GM19240 (cell line): Measurements from ENCODE around the gene LCN9.

Source experiments
- DNase-seq: peaks from one replicate; pipeline ENCODE4 v3.0.0; 2011; ENCODE audit warnings: low spot score; ENCODE audit not compliant: insufficient read length

The LCN9 gene

GRCh38 chr9:135696446-135696845 lies 33.3 kb downstream of the LCN9 start:
- DNase-seq: no peak

GRCh38 chr9:135697226-135697625 lies 34.1 kb downstream of the LCN9 start:
- DNase-seq: no peak

- DNase-seq: no peak
These were observed 35.1 kb downstream of the LCN9 start for GRCh38 chr9:135698236-135698635.

- DNase-seq: no peak
These were observed 35.7 kb downstream of the LCN9 start for GRCh38 chr9:135698767-135699166.

- no peak for DNase-seq
These were observed 36.3 kb downstream of the LCN9 start, which contains the start of gene SOHLH1 for GRCh38 chr9:135699440-135699839. Gene SOHLH1 (minus strand): TSS chr9:135699481. CDS start chr9:135699467, 14 bp downstream.

GRCh38 chr9:135700525-135700924 lies 37.4 kb downstream of the LCN9 start:
- DNase-seq: no peak

GRCh38 chr9:135701067-135701958 lies 38.2 kb downstream of the LCN9 start:
- DNase-seq: peak; percentile 23

- DNase-seq: peak; percentile 70
These were observed 39.0 kb downstream of the LCN9 start, which contains the start of gene KCNT1 for GRCh38 chr9:135701959-135702721. Gene KCNT1 (plus strand): TSS chr9:135702185. CDS start chr9:135702259, 74 bp downstream.

- DNase-seq: no peak
These were observed 40.6 kb downstream of the LCN9 start for GRCh38 chr9:135703726-135704125.

- DNase-seq: no peak
These were observed 41.4 kb downstream of the LCN9 start for GRCh38 chr9:135704483-135704882.

GRCh38 chr9:135705376-135705775 lies 42.3 kb downstream of the LCN9 start:
- no peak for DNase-seq

GRCh38 chr9:135706288-135706687 lies 43.2 kb downstream of the LCN9 start:
- DNase-seq: no peak

- no peak for DNase-seq
These were observed 44.4 kb downstream of the LCN9 start for GRCh38 chr9:135707252-135708138.

- no peak for DNase-seq
These were observed 45.1 kb downstream of the LCN9 start for GRCh38 chr9:135708164-135708563.

- DNase-seq: no peak
These were observed 48.3 kb downstream of the LCN9 start for GRCh38 chr9:135711391-135711790.

GRCh38 chr9:135711881-135712280 lies 48.8 kb downstream of the LCN9 start:
- no peak for DNase-seq

- no peak for DNase-seq
These were observed 49.6 kb downstream of the LCN9 start for GRCh38 chr9:135712613-135713295.

GRCh38 chr9:135714242-135715055 lies 51.3 kb downstream of the LCN9 start:
- DNase-seq: no peak

GRCh38 chr9:135715056-135715595 lies 52.0 kb downstream of the LCN9 start:
- no peak for DNase-seq
